ENCODE results near the gene CAPN5. TPM values are rescaled to one million over a fixed set of nuclear protein-coding genes. Genes with fewer than 3 reads are reported as not detected.

Gene CAPN5
- total and polyA plus RNA-seq, 10 donors: 0.80 to 9.2 (median 4.6) TPM

GRCh38 chr11:77154381-77155081 lies 87.8 kb downstream of the CAPN5 start:
- peaks cover 0 to 49% (median 34%) of the 10 kb centered on the region in 6 donors for H3K4me1 ChIP-seq
- TF ChIP-seq CTCF (IDR thresholded peaks at IDR 0.05 in 8 of 11, conservative IDR thresholded peaks at IDR 0.05 in 3 of 11) (no peak), POLR2AphosphoS5 (IDR thresholded peaks at IDR 0.05) (peak in 1 of 3 donors; percentile 40), POLR2A (IDR thresholded peaks at IDR 0.05) (no peak)
- no peaks in the 10 kb centered on the region for H3K9me3 ChIP-seq
- H3K36me3 ChIP-seq: no peaks in the 10 kb centered on the region
- H3K27ac ChIP-seq: peak overlapping the region in 1 of 8 donors; percentile 25
- 23 to 34% (median 28%) methylated on average over 8 to 10 of the region's 10 CpGs for WGBS, 5 donors
- no peak overlapping the region for H3K4me3 ChIP-seq
- intact Hi-C loops (cut with DNase I; ENCODE audit: low total_unique reads): no loop called here
- no peak for DNase-seq
- peaks cover 0 to 8% (median 0%) of the 10 kb centered on the region in 7 donors for H3K27me3 ChIP-seq (replicated peaks in 1 of 7)

- Histone ChIP-seq H3K4me1 (peaks cover 0 to 49% (median 34%) of the 10 kb centered on the region in 6 donors), H3K27ac (no peak overlapping the region), H3K36me3 (no peaks in the 10 kb centered on the region), H3K27me3 (replicated peaks in 1 of 7) (peaks cover 0 to 8% (median 0%) of the 10 kb centered on the region in 7 donors), H3K9me3 (no peaks in the 10 kb centered on the region), H3K4me3 (no peak overlapping the region)
- TF ChIP-seq CTCF (IDR thresholded peaks at IDR 0.05 in 8 of 11, conservative IDR thresholded peaks at IDR 0.05 in 3 of 11) (no peak), POLR2A (IDR thresholded peaks at IDR 0.05) (no peak), POLR2AphosphoS5 (IDR thresholded peaks at IDR 0.05) (no peak)
- intact Hi-C loops (cut with DNase I; ENCODE audit: low total_unique reads): no loop called here
- no peak for DNase-seq
- 84 to 90% (median 88%) methylated on average over 3 to 4 of the region's 4 CpGs for WGBS, 5 donors
These were observed 88.3 kb downstream of the CAPN5 start for GRCh38 chr11:77155082-77155475.

- WGBS, 5 donors: 86 to 95% (median 92%) methylated on average over 12 to 13 of the region's 13 CpGs
- no peak for DNase-seq
- intact Hi-C loops (cut with DNase I; ENCODE audit: low total_unique reads): no loop called here
- Histone ChIP-seq H3K27ac (no peak overlapping the region), H3K4me3 (no peak overlapping the region), H3K27me3 (replicated peaks in 1 of 7) (peaks cover 0 to 8% (median 0%) of the 10 kb centered on the region in 7 donors), H3K4me1 (peaks cover 0 to 47% (median 32%) of the 10 kb centered on the region in 6 donors), H3K36me3 (no peaks in the 10 kb centered on the region), H3K9me3 (no peaks in the 10 kb centered on the region)
- no peak for TF ChIP-seq POLR2AphosphoS5 (IDR thresholded peaks at IDR 0.05)
- no peak for TF ChIP-seq CTCF (IDR thresholded peaks at IDR 0.05 in 8 of 11, conservative IDR thresholded peaks at IDR 0.05 in 3 of 11)
These were observed 88.9 kb downstream of the CAPN5 start for GRCh38 chr11:77155556-77156130.
